Measurements from ENCODE around the gene SORBS1.

DNA sequence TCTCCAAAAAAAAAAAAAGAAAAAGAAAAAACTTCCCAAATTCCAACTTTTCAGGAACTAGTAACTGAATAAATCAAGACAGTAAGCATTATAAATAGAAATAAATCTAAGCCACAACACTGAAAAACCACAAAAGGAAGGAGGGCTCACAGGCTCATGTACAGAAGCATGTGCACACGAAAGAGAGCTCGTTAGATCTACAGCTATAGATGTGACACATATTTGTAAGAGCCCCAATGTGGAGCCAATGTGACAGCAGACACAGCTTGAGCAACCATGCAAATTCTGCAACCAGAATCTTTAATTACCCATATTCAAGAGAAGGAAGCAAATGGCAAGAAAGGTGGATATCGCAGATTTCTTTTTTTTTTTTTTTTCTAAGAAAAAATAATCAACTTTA, 94.7 kb downstream of the SORBS1 start:
- TF ChIP-seq CTCF (IDR thresholded peaks at IDR 0.05) (no peak), EZH2 (IDR thresholded peaks at IDR 0.05) (no peak)

Measured in neural progenitor cell (in vitro differentiated cells).